HUDEP-2 (cell line): ENCODE results near the gene RGS19.

ENCODE experiments used
- DNase-seq, 76 experiments: peaks; one replicate each; lab custom pipeline; 2025; ENCODE audit not compliant: unreplicated experiment in 76 of 76; lab: John Stamatoyannopoulos, UW

The RGS19 gene

DNA sequence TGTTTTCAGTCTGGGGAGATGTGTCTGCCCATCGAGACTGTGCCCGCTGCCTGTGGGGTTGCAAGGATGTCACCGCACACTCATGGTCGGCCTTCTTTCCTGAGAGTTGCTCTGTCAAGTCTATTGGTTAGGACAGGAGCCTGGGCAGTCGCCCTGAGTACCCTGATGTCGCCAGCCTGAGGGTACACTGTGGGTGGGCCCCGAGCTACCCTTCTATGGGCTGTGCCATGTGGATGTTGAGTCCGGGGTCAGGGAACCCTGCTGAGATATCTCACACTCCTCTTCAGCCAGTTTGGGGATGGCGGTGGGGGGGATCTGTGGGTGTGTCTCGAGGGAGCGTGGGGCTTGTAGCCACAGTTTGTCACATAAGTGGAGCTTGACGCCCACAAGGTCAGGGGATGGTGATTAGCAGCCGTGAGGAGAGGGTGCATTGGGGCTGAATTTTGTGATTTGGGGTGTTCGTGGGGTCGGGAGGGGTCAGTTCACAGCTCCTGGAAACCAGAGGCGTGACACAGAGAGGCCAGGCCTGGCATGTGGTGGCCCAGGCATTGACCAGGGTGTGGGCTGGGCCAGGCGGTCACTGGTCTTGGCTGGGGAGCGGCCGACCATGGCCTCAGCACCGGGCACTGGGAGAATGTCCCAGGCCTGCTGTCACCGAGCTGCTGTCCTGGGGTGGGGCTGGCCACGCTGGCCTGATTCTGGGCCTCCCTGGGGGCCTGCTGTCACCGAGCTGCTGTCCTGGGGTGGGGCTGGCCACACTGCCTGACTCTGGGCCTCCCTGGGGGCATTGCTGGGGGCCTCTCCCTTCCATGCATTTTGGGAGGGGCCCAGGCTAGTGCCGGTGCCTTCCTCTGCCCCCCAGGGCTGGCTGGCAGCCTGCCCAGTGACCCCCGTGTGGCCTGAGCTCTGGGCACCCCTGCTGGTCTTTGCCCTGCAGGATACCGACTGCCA is 29.7 kb upstream of the RGS19 start:
- no peak for DNase-seq

DNA sequence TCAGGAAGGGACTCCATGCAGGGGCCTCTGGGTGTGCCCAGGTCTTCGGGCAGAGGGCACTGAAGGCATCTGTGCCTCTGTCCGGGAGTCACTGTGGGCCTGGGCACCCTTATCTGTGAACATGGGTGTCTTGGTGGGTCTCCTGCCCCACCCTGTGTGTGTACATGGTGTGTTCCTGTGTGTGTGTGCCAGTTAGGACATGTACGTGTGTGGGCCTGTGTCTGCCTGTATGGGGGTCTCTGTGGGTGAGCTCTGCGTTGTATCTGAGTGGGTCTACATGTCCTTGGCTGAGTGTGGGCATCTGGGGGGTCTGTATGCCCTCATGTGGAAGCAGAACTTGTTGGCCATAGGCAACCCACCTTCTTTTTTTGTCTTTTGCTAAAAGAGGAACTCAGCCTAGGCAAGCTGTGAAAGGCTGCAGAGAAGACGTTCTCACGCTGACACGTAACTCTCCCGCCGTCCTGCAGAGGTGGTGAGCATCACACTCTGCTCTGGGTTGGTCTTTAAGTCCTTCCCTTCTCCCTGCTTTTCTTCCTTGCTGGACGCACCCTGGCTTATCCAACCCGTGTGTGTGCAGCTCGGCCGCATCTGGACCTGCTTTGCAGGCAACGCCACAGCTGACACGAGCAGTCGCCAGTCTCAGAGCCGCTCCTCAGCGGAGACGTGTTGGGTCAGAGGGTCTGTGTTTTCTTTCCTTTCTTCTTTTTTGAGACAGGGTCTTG is 28.6 kb upstream of the RGS19 start:
- DNase-seq, result no peak

DNA sequence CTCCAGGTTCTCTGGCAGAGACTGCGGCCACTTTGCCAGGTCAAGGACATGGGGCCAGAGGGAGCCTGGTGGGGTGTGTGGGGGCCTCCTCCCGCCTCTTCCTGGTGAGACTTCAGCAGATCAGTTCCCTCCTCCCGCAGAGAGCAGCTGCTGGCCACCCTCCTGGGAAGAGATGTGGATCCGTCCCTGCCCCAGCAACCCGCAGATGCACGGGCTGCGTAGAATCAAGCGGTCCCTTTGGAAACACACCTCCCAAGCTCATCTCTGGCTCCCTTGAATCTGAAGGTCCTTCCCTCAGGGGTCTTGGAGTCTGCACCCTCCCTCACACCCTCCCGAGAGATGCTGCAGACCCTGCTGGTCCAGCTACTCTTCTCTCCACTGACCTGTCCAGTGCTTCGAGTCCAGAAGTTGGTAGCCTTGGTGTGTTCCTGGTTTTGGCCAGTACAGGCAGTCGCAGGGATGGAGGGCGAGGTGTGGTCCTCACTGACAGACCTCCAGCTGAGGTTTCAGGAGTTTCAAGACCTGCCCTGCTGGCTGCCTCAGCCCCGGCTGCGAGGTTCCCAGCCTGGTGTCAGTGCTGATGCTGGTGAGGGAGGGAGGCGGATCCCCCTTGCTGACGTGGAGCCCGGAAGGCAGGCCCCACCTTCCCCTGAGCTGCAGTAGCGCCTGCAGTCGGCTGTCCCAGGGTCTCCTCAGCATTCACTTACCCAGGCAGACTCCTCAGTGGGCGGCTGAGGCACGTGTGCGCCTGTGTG is 27.8 kb upstream of the RGS19 start, which contains the start of gene NPBWR2:
Gene NPBWR2, minus strand, starts transcription at position 585 of the 755 bp plus-strand sequence. CDS start 734 bp downstream, outside the sequence.
- no peak for DNase-seq

DNA sequence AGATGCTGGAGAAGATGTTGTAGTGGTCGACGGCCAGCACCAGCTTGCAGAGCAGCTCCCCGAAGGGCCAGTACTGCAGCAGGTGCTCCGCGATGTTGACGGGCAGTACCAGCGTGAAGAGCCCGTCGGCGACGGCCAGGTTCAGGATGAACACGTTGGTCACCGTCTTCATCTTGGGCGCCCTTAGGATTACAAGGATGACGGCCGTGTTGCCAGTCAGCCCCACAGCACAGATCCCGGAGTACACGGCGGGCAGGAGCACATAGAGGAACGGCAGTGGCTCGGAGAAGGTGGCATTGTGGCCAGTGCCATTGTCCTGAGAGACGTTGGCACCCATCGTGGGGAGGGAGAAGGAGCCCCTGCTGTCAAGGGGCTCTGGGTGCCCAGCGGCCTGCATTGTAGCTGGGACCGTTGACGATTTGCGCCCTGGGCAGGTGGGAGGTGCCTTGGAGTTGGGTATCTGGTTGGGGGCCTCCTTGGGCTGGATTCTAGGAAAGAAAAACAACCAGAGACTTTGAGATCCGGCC is 27.2 kb upstream of the RGS19 start:
- no peak for DNase-seq

DNA sequence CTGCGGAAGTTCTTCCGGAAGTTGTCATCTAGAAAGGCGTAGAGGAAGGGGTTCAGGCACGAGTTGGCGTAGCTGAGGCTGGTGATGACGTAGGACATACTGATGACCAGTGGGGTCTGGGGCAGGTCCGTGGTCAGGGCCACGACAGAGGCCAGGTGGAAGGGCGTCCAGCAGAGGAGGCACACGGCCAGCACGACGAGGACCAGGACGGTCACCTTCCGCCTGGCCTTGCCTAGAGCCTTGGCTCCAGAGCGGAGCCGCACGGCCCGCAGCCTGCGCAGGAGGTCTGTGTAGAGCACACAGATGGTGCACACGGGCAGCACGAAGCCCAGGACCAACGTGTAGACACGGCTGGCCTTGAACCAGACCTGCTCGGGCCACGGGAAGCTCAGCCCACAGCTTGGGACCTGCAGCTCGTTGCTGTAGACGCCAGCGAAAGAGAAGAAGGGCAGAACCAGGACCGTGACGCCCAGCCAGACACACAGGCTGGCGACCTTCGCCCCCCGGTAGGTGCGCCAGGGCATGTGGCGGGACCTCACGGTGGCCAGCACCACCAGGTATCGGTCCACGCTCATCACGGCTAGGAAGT is 26.6 kb upstream of the RGS19 start:
- no peak for DNase-seq

DNA sequence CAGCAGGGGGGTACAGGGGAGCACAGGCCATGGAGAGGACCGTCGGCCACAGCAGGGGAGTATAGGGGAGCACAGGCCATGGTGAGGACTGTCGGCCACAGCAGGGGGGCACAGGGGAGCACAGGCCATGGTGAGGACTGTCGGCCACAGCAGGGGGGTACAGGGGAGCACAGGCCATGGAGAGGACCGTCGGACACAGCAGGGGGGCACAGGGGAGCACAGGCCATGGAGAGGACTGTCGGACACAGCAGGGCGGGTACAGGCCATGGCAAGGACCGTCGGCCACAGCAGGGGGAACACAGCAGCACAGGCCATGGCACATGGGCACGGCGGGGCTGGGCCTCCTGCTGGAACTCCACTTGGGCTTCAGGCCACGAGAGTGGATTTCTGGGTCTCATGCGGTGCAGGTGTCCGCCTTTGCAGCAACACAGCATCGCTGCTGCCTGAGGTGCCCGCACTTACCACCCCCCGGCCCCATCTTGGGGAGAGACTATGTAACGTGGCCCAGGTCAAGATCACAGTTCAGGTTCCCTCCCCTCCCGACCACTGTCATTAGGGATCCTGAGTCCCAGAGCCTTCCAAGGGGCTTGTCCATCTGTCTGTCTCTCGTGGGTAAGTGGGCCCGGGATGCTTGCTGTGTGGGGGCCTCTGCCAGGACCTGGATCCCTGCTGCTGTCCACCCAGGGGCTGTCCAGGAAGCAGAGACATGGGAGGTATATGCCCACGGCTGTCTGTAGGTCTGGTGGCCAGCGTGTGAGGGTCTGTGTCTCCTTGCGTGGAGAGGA is 25.5 kb upstream of the RGS19 start:
- no peak for DNase-seq

DNA sequence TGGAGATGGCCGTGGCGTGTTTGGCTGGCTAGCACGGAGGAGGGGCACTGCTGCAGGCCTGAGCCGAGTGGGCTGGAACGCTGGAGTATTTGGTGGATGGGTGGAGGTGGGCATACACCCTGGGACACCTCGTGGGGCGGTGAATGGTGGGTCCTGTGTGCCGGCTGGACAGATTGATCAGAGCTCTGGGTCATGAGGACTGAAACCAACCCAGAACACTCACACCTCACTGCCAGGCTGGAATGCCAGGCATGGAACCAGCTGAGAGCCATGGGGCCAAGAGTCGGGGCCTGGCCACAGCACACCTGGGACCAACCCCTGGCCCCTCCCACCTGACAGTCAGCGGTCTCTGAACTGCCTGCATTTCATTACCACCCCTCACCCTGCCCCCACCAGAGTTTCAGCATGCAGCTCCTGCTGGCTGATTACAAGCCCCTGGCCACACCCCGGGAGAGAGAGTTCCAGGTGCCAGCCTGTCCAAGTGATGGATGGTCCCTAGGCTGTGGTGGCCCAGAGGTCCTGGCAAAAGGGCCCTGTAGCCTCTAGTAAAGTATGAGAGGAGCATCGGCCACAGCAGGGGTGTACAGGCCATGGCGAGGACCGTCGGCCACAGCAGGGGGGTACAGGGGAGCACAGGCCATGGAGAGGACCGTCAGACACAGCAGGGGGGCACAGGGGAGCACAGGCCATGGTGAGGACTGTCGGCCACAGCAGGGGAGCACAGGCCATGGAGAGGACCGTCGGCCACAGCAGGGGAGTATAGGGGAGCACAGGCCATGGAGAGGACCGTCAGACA is 24.8 kb upstream of the RGS19 start:
- DNase-seq, result no peak

DNA sequence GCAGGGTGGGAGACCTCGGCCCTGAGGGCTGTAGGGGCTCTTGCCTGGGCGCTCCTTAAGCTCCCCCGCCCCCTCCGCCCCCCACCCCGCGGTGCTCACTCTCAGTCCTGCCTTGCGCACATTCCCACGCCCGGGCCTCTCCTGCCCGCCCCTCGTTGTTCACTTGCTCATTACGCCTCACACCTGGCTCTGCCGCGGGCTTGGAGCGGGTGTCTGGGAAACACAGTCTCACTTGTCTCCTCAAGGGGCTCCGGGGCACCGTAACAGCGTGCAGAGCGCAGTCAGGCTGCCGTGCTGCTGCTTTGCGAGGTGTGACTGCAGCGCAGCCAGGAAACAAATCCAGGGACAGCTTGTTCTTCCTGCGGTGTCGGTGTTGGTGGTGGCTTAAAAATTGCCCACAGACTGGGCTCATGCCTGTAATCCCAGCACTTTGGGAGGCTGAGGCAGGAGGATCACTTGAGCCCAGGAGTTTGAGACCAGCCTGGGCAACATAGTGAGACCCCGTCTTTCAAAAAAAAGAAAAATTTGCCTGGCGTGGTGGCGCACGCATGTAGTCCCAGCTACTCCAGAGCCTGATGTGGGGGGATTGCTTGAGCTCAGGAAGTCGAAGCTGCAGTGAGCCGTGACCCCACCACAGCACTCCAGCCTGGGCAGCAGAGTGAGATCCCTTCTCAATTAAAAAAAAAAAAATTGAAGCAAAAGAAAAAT is 23.5 kb upstream of the RGS19 start:
- DNase-seq, result no peak

DNA sequence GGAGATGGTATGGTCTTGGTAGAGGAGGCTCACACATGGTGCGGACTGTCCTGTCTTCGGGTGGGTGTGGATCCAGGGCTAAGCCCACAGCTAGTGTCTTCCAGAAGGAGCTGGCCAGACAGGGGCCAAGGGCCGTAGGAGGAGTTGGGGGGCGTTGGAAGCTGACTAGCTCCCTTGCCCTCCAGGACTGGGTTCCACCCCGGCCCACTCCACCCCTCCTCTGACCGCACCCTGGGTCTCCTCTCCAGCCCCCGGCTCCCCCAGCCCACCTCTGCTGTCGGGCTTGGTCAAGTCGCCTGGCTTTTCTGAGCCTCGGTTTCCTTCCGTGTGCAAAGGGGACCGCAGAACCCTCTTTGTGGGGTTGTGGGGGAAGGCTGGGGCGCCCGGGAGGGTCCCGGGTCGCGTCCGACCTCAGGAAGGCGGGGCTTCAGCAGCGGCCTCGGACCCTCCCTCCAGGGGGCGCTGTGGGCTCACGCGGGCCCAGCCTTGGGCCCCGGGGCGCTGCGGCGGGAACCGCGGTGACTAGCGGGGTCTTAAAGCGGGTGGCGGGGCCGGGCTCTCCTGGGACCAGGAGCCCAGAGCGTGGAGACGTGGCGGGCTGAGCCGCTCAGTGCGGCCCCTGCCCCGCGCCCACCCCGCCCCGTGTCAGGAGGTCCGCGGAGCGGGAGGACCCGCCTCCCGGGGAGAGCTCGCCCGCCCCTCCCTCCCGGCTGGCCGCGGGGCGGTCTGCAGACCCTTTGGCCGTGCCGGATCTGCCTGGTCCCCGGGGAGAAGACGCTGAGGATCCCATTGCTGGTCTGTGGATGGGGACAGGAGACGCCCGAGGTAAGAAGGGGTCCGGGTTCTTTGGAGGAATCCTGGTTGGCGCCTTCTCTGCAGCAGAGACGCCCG is 22.7 kb upstream of the RGS19 start:
- DNase-seq, result peak in 19 of 76 experiments; percentile 4 to 41 (median 20)

DNA sequence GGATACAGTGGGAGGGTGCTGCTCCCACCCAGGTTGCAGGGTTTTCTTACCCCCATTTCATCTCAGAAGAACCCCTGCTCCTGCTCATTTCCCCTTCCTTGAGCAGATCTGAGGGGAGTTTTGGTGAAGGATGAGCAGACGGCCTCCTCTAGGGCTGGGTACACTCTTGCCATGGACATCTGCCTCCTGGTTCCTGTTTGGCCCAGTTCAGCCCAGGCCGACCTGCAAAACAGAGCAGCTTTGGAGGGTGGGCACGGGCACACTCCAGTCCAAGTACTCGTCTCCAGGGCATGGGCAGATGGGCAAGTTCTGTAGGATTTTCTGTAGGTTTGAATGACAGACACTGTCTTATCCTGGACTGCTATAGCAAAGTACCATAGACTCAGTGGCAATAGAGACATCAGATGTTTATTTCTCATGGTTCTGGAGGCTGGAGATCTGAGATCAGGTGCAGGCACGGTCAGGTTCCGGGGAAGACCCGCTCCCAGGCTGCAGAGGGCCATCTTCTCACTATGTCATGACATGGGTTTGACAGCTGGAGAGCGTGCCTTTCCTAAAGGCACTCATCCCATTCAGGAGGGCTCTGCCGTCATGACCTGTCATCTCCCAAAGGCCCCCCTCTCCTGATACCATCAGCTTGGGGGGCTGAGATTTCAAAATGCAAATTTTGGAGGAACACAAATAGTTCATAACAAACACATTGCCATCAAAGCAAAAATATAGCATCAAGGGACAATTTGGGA is 21.8 kb upstream of the RGS19 start:
- DNase-seq, result no peak

DNA sequence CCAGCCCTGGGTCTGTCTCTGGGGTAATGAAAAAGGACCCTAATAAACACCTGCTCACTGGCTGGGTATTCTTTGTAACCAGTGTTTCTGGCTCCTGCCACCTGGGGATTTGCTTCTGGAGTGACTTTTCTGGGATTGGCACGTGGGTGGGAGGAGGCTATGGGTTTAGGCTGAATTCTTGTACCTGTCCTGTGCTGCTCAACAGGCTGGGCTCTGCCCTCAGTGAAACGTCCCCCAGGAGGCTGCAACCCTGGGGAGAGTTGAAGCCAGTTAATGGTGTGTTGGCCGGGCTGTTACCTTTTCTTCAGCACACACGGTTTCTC is 21.2 kb upstream of the RGS19 start:
- DNase-seq, result no peak

DNA sequence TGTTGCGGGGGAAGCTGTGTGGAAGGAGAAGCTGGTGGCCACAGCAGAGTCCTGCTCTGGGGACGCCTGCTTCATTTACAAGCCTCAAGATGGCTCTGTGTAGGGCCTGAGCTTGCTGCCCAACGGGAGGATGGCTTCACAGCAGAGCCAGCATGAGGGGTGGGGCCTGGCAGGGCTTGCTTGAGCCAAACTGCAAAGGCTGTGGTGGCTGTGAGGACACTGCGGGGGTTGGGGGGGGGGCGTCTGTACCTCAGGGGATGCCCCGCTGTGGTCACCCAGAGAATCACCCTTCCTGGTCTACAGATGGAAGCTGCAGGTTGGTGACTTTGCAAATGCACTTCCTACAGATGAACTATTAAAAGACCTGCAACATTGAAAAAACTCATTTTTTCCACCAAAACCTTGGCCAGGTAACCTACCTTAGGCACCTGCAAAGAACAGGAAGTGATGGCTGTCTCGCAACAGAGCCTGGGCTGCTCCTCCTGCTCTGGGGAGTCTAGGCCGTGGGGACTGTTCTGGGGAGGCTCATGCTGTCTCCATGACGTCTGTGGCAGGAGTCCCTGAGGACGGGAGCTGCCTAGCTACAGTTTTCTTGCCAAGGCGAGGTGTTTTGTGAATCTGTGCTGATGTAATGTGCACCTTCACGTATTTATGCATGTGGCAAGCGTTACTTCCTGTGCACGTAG is 20.7 kb upstream of the RGS19 start:
- no peak for DNase-seq

DNA sequence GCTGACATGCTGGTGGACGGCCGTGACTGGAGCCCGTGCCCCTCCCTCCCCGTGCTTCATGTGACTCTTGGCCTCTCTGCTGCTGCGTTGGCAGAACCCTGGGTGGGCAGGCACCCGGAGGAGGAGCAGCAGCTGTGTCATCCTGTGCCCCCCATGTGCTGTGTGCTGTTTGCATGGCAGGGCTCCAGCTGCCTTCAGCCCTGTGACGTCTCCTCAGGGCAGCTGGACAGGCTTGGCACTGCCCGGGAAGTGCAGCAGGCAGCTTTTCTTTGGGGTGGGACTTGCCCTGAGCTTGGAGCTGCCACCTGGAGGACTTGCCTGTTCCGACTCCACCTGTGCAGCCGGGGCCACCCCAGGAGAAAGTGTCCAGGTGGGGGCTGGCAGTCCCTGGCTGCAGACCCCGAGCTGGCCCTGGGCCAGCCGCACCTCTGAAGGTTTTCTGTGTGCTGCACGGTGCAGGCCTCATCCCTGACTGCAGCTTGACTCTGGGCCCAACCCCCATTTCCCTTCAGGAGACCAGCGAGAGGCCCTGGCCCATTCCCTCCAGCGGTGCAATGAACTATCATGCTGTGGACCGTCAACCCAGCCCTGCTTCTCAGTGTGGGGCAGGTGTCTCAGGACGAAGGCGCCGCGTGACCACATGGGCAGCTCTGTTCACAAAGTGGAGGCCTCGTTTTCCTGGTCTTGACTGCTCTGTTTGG is 19.9 kb upstream of the RGS19 start:
- no peak for DNase-seq

DNA sequence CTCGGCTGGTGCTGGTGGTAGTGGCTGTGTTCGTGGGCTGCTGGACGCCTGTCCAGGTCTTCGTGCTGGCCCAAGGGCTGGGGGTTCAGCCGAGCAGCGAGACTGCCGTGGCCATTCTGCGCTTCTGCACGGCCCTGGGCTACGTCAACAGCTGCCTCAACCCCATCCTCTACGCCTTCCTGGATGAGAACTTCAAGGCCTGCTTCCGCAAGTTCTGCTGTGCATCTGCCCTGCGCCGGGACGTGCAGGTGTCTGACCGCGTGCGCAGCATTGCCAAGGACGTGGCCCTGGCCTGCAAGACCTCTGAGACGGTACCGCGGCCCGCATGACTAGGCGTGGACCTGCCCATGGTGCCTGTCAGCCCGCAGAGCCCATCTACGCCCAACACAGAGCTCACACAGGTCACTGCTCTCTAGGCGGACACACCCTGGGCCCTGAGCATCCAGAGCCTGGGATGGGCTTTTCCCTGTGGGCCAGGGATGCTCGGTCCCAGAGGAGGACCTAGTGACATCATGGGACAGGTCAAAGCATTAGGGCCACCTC is 19.2 kb upstream of the RGS19 start:
- no peak for DNase-seq

DNA sequence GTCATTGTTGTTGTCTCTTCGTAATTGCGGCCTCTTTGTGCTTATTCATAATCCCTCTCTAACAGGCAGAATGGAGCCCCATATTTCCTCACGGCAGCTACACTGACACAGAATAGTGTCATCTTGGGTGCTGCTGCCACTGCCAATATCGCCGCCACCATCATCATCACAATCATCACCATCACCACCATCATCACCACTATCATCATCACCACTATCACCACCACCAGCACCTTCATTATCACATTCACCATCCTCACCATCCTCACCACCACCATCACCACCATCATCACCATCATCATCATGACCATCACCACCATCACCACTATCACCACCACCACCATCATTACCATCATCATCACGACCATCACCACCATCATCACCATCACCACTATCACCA is 17.2 kb upstream of the RGS19 start:
- DNase-seq, result no peak
